Stimulated activated CD4-positive, alpha-beta T cell treated with anti-CD3 and anti-CD28 coated beads, Interleukin-15, amount 100 ng/mL, for 48 hours (primary cell): ENCODE measurements around the gene SLC25A45.

Experiments
- DNase-seq, 2 donors: peaks; one replicate each; pipeline ENCODE4 v3.0.0-alpha.2; 2020; ENCODE audit warnings: low read depth in 2 of 2

Gene SLC25A45

DNA sequence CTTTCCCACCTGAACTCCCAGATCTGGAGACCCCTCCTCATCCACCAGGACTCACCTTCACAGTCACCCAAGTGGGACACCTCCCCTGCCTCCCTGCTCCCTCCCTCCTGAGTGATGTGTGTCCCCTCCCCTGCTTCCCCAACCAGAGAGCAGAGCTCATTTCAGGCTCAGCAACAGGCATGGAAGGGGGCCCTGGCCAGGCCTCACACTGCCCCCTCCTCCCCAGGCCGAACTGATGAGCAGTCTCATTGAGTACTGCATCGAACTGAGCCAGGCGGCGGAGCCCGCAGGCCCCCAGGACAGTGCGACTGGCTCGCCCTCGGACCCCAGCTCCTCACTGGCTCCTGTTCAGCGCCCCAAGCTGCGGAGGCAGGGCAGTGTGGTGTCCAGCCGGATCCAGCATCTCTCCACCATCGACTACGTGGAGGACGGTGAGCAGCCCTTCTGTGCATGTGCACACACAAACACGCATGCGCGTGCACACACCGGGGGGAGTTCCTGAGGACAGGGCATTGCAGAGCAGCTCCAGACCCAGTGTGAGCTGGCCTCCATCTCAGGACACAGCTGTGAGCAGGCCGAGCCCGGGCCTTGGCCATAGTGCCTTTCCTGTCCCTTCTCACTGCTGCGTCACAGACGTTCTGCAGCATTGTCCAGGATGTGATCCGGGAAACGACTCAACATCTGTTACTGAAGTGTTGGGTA, 22.3 kb upstream of the SLC25A45 start:
- DNase-seq = no peak

GRCh38 chr11:65404210-65404609, 21.8 kb upstream of the SLC25A45 start:
- no peak for DNase-seq

DNA sequence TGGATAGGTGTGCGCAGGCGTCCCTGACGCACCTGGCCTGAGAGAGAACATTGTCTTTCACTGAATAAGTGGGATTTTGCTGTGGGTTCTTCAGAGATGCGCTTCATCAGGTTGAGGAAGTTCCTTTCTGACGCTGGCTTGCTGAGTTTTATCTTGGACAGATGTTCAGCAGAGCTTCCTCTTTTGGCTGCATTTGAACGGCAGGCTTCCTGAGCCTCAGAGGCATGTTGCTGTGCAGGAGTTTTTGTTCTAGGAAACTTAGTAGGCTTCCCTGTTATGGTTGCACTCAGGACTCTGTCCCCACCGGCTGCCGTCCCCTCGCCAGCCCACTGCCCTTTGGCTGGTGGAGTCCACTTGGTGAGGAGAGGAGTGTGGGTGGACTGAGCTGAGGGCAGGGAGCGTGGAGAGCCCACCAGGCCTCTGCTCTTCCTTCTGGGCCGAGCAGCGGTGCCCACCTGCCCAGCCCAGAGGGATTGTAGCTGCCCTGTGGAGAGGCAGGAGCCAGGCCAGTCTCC, 21.2 kb upstream of the SLC25A45 start:
- DNase-seq = no peak

- DNase-seq = no peak
These were observed 20.3 kb upstream of the SLC25A45 start for GRCh38 chr11:65402790-65403189.

DNA sequence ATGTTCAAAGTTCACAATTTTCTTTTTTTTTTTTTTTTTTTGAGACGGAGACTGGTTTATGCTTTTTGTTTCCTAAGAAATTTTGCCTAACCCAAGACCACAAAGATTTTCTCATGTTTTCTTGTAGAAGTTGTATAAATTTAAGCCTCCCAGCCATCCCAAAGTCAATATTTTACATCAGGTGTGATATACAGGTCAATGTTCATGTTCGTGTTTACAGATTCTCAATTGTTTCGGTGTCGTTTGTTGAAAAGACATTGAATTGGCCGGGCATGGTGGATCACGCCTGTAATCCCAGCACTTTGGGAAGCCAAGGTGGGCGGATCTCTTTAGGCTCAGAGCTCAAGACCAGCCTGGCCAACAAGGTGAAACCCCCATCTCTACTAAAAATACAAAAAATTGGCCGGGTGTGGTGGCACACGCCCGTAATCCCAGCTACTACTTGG, 19.4 kb upstream of the SLC25A45 start:
- no peak for DNase-seq

DNA sequence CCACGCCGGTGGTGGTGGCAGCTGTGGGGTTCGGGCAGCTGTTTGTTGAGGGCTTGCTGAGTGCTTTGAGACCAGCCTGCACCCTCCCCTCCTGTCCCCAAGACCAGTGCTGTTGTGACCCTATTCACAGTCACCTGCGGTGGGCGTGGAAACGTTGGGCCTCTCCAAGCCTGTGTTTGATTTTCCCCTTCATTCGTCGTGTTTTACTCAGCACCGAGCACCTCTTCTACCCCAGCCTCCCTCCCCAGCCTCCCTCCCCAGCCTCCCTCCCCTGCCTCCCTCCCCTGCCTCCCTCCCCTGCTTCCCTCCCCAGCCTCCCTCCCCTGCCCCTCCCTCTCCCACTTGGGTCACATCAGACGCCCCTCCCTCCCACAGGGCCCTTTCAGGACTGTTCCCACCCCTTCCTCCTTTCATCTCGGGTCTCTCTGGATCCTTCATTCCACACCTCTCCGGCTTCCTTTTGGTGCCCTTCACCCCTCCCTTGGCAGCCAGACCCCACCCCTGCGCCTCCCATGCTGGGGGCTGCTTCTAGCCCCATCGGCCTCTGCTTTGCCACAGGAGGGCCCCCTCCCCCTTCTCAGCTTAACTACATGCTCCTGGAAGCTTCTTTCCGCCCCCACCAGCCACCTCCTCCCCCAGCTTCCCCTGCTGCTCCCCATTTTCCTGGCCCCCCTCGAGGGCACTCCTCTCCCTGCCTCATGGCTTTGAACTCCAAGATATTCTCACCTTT, 18.8 kb upstream of the SLC25A45 start:
- DNase-seq = no peak

- no peak for DNase-seq
These were observed 18.0 kb upstream of the SLC25A45 start for GRCh38 chr11:65400307-65401072.

GRCh38 chr11:65399845-65400244, 17.4 kb upstream of the SLC25A45 start:
- no peak for DNase-seq

DNA sequence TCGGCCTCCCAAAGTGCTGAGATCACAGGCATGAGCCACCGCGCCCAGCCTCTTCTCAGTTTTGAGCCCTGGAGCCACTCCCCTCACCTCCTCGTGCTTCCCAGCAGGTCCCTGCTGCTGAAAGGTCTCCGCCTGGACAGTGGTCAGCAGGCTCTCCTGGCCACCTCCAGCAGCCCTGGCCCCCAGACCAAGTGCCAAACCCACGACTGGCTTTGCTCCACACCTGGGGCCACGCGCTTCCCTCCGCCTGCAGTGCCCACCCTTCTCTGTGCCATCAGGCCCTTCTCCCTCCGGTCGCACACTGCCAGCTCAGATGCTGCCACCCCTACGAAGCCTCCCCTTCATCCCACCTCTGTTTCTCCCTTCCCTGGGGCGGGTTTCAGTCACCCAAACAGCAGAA, 16.8 kb upstream of the SLC25A45 start:
- DNase-seq = no peak

DNA sequence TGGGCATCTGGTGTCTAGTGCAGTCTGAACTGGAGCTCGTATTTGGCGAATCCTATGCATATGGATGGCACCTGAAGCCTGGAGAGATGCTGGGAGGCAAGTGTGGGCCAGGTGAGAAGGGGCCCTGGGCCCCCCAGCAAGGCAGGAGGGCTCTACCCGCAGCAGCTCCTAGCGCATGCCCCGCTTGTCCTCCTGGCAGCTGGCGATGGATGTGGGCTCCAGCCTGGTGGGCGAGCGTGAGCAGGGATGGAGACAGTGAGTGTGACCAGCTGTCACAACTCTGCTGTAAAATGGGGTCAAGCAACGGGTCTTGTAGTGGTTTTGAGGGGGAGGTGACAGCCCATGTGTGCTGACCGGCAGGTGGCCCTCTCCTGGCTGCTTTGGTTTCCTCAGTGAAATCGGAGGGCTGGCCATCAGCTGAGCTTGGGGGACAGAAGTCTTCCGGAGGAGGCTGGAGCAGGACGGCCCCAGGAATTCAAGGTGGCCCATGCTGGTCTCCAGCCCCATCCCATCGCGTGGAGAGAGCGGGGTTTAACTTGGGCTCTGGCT, 16.0 kb upstream of the SLC25A45 start:
- no peak for DNase-seq

- DNase-seq = no peak
These were observed 14.6 kb upstream of the SLC25A45 start for GRCh38 chr11:65396769-65397745.

DNA sequence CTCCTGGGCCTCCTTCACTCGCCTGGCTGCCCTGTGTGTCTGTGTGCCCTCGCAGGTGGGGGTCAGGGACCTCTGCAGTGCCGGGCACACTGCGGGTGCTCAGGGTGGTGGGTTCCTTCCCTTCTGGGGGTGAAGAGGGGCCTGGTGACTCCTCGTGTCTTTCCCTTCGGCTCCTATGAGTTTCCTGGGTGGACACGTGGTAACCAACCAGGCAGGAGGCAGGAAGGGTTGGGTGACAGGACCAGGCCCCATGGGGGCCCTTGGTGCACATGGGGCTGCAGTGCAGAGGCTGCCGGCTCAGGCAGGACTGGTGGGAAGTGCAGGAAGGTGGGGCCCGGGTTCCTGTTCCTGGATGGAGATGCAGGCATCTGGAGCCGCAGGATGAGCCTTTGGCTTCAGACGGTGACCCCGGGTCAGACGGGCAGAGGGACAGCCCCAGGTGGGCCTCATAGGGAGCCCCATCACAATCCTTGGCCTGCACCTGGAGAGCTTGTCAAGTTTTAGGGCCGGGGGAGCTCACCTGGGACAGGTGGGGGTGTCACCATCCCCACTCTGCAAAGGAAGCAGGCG, 13.6 kb upstream of the SLC25A45 start:
- no peak for DNase-seq

DNA sequence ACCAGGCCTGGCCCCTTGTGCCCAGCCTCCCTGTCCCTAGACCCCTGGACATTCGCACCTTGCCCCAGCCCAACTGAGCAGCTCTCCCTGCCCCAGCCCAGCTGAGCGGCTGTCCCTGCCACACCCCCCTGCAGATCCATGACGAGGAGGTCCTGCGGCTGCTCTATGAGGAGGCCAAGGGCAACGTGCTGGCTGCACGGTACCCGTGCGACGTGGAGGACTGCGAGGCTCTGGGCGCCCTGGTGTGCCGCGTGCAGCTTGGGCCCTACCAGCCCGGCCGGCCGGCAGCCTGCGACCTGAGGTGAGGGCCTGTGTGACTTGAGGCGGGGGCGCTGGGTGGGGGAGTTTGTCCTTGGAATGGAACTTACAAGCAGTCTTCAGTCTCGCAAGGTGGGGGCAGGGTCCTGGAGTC, 11.7 kb upstream of the SLC25A45 start:
- no peak for DNase-seq

DNA sequence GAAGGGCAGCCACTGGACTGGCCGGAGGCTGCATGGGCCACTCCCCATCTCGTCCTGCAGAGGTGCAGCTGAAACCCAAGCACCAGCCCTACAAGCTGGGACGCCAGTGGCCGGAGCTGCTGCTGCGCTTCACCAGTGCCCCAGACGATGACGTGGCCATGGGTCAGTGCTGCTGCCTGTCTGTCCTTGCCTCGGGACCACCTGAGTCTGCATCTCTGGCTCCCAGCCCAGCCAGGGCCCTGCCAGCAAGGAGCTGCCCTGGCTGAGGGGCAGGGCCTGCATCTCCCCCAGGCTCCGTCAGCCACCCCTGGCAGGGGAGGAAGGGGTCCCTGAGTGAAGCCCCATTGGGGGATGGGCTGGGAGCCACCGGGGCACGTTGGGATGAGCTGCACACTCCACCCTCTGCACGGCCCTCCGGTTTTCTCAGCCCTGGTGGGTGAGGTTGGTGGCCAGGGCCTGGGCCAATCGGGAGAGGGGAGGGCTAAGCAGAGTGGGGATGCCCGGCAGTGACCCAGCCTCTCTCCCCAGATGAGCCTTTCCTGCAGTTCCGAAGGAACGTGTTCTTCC, 11.2 kb upstream of the SLC25A45 start:
- no peak for DNase-seq

DNA sequence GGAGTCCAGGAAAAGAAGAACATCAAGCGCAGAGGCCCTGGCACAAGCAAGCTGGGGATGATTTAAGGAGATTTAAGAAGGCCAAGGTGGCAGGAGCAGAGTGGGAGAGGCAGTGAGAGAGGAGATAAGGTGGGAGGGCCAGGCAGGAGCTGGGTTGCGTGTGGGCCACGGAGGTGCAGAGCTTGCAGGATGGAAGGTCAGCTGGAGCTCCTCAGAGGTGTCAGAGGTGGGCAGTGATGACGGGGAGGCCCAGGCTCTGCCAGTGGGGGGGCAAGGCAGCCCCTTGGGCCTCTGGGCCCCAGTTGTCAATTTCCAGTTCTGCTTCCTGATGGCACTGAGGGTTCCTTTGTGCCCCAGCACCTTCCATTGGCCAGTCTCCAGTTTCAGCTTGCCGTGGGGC, 10.5 kb upstream of the SLC25A45 start:
- DNase-seq = no peak

- DNase-seq = no peak
These were observed 9.9 kb upstream of the SLC25A45 start for GRCh38 chr11:65392186-65392829.

DNA sequence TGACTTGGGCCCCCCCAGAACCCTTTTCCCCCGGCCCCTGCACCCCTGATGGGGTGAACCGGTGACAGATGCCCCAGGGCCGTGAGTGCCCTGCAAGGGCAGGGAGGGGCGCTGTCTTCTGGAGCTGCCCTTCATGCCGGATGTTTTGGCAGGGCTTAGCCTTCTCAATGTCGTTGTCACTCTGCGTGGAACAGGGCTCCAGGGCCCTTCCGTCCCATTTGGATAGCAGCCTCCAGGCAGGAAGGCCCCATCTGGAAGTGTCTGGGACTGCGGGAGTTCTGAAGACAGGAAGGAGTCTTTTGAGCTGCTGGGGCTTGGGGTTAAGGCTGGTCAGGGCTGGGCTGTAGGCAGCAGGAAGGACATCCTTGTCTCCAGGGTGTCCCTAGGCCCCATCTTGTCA, 8.6 kb upstream of the SLC25A45 start:
- no peak for DNase-seq

DNA sequence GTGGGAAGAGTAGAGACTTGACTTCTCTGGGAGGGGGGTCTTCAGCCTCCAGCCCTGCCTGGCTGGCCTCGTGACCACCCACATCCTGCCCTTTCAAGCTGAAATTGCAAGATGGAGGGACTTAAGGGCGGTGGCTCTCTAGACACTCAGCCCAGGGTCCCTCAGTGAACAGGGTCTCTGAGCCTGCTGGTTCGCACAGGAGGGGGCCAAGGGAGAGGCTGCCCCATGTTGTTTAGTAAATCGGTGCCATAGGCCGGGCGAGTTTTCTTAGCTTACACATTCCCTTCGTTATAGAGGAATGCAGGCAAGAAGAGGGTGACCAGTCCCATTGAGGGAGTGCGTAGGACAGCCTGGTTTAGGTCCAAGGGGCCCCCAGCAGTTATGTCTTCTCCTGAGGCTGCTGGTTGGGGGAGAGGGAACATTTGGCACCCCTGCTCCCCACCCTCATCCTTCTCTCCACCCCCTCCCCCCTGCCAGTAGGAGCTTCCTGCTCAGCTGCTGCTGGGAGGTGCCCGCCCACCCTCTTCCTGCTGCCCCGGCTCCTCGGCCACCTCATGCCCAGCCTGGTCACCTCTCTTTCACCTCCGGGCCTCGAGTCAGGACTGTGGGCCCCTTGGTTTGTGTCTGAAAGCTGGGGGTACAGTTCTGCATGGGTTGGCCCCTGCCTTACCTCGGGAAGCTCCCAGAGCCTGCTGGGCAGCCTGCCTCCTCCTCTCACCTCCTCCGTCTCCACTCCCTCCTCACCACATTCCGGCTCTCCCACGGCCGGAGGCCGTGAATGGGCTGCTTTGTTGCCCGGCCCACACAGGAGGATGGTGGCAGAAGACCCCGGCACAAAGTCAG, 7.9 kb upstream of the SLC25A45 start:
- no peak for DNase-seq
